ENCODE results near the gene RBX1.

The RBX1 gene

GRCh38 chr22:40973144-40973543 lies 22.0 kb downstream of the RBX1 start:
- H3K27ac ChIP-seq (ENCODE audit: extremely low read depth, low read depth, low read length) = no peak overlapping the region
- no peak overlapping the region for H3K4me3 ChIP-seq (ENCODE audit: low read depth, low read length)
- H3K36me3 ChIP-seq (ENCODE audit: control insufficient read depth in 2 of 2, insufficient read depth in 1 of 2, low read length in 2 of 2) = peaks cover 29 to 37% of the 10 kb centered on the region in 2 experiments
- CTCF ChIA-PET = interaction anchor here (0.7 to 1.0 kb wide), 3 partner anchors 17 to 623 kb away, joined by 3 read pairs; no protein-coding TSS in a partner anchor
- TF ChIP-seq, protein P1, sequence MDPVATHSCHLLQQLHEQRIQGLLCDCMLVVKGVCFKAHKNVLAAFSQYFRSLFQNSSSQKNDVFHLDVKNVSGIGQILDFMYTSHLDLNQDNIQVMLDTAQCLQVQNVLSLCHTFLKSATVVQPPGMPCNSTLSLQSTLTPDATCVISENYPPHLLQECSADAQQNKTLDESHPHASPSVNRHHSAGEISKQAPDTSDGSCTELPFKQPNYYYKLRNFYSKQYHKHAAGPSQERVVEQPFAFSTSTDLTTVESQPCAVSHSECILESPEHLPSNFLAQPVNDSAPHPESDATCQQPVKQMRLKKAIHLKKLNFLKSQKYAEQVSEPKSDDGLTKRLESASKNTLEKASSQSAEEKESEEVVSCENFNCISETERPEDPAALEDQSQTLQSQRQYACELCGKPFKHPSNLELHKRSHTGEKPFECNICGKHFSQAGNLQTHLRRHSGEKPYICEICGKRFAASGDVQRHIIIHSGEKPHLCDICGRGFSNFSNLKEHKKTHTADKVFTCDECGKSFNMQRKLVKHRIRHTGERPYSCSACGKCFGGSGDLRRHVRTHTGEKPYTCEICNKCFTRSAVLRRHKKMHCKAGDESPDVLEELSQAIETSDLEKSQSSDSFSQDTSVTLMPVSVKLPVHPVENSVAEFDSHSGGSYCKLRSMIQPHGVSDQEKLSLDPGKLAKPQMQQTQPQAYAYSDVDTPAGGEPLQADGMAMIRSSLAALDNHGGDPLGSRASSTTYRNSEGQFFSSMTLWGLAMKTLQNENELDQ (tag by site-specific recombination; IDR thresholded peaks at IDR 0.05; ENCODE audit: low read depth) = no peak
- no peak for TF ChIP-seq GLI2 (tag by site-specific recombination; IDR thresholded peaks at IDR 0.05; ENCODE audit: borderline replicate concordance, low read depth)
- TF ChIP-seq PATZ1 (tag by site-specific recombination; IDR thresholded peaks at IDR 0.05) = no peak
- TF ChIP-seq HOXC10 (CRISPR knock-in tag; IDR thresholded peaks at IDR 0.05) = no peak
- no peak for TF ChIP-seq SCRT1 (tag by site-specific recombination; IDR thresholded peaks at IDR 0.05; ENCODE audit: borderline replicate concordance)
- TF ChIP-seq, protein P2, sequence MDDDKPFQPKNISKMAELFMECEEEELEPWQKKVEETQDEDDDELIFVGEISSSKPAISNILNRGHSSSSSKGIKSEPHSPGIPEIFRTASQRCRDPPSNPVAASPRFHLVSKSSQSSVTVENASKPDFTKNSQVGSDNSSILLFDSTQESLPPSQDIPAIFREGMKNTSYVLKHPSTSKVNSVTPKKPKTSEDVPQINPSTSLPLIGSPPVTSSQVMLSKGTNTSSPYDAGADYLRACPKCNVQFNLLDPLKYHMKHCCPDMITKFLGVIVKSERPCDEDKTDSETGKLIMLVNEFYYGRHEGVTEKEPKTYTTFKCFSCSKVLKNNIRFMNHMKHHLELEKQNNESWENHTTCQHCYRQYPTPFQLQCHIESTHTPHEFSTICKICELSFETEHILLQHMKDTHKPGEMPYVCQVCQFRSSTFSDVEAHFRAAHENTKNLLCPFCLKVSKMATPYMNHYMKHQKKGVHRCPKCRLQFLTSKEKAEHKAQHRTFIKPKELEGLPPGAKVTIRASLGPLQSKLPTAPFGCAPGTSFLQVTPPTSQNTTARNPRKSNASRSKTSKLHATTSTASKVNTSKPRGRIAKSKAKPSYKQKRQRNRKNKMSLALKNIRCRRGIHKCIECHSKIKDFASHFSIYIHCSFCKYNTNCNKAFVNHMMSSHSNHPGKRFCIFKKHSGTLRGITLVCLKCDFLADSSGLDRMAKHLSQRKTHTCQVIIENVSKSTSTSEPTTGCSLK (tag by site-specific recombination; IDR thresholded peaks at IDR 0.05) = no peak
- TF ChIP-seq ZNF426 (tag by site-specific recombination; IDR thresholded peaks at IDR 0.05) = no peak
- TF ChIP-seq ZNF335 (tag by site-specific recombination; conservative IDR thresholded peaks at IDR 0.05) = no peak
- TF ChIP-seq ZNF560 (tag by site-specific recombination; IDR thresholded peaks at IDR 0.05; ENCODE audit: borderline replicate concordance) = no peak
- no peak for TF ChIP-seq ZBTB11 (tag by site-specific recombination; conservative IDR thresholded peaks at IDR 0.05; ENCODE audit: low read depth)
- TF ChIP-seq ZNF558 (tag by site-specific recombination; IDR thresholded peaks at IDR 0.05) = no peak
- TF ChIP-seq ZNF214 (tag by site-specific recombination; IDR thresholded peaks at IDR 0.05; ENCODE audit: borderline replicate concordance) = no peak
- TF ChIP-seq SP3 (tag by site-specific recombination; IDR thresholded peaks at IDR 0.05) = no peak
- TF ChIP-seq KLF7 (tag by site-specific recombination; IDR thresholded peaks at IDR 0.05; ENCODE audit: borderline replicate concordance) = no peak
- no peak for TF ChIP-seq ZNF513 (tag by site-specific recombination; IDR thresholded peaks at IDR 0.05)
- TF ChIP-seq EGR2 (tag by site-specific recombination; IDR thresholded peaks at IDR 0.05; ENCODE audit: low read depth) = no peak
- no peak for TF ChIP-seq RBAK (tag by site-specific recombination; IDR thresholded peaks at IDR 0.05)
- no peak for TF ChIP-seq ZNF239 (tag by site-specific recombination; IDR thresholded peaks at IDR 0.05)
- no peak for TF ChIP-seq OSR2 (tag by site-specific recombination; IDR thresholded peaks at IDR 0.05)
- no peak for TF ChIP-seq ZNF362 (tag by site-specific recombination; IDR thresholded peaks at IDR 0.05)
- POLR2A ChIA-PET = interaction anchor here (2.9 kb wide), 1 partner anchor 21 kb away, joined by 21 read pairs; the partner anchor contains the start of gene RBX1
- H3K4me1 ChIP-seq (ENCODE audit: control insufficient read depth, insufficient read depth, low read length) = no peaks in the 10 kb centered on the region
- H3K9me3 ChIP-seq (ENCODE audit: control insufficient read depth, insufficient read depth, low read depth, low read length) = no peaks in the 10 kb centered on the region

All from HEK293 (cell line).